Measurements from ENCODE around the gene UTS2.

The UTS2 gene

GRCh38 chr1:7852804-7853683 lies at the start of gene UTS2:
UTS2 (minus strand) TSS chr1:7853065; CDS start chr1:7853003, 62 bp downstream.
- DNase-seq (ENCODE audit: low read depth): no peak

- no peak for DNase-seq (ENCODE audit: low read depth)
Measured at GRCh38 chr1:7899741-7900140, 46.9 kb upstream of the UTS2 start.

- no peak for DNase-seq (ENCODE audit: low read depth)
Measured at GRCh38 chr1:7898962-7899361, 46.1 kb upstream of the UTS2 start.

- DNase-seq (ENCODE audit: low read depth): no peak
Measured at GRCh38 chr1:7896994-7897393, 44.1 kb upstream of the UTS2 start.

GRCh38 chr1:7893529-7894180 lies 40.8 kb upstream of the UTS2 start:
- DNase-seq (ENCODE audit: low read depth): no peak

- no peak for DNase-seq (ENCODE audit: low read depth)
Measured at GRCh38 chr1:7891804-7892203, 38.9 kb upstream of the UTS2 start.

GRCh38 chr1:7890853-7891252 lies 38.0 kb upstream of the UTS2 start:
- no peak for DNase-seq (ENCODE audit: low read depth)

GRCh38 chr1:7888248-7889081 lies 35.6 kb upstream of the UTS2 start:
- no peak for DNase-seq (ENCODE audit: low read depth)

GRCh38 chr1:7886405-7886745 lies 33.5 kb upstream of the UTS2 start:
- DNase-seq (ENCODE audit: low read depth): no peak

GRCh38 chr1:7885513-7886404 lies 32.9 kb upstream of the UTS2 start:
- DNase-seq (ENCODE audit: low read depth): no peak

GRCh38 chr1:7884757-7885156 lies 31.9 kb upstream of the UTS2 start:
- no peak for DNase-seq (ENCODE audit: low read depth)

GRCh38 chr1:7879228-7879627 lies 26.4 kb upstream of the UTS2 start:
- DNase-seq (ENCODE audit: low read depth): no peak

- no peak for DNase-seq (ENCODE audit: low read depth)
Measured at GRCh38 chr1:7878027-7878426, 25.2 kb upstream of the UTS2 start.

GRCh38 chr1:7873801-7874795 lies 21.2 kb upstream of the UTS2 start:
- no peak for DNase-seq (ENCODE audit: low read depth)

GRCh38 chr1:7871136-7871535 lies 18.3 kb upstream of the UTS2 start:
- DNase-seq (ENCODE audit: low read depth): no peak

- no peak for DNase-seq (ENCODE audit: low read depth)
Measured at GRCh38 chr1:7869136-7869920, 16.5 kb upstream of the UTS2 start.

GRCh38 chr1:7868070-7868780 lies 15.4 kb upstream of the UTS2 start:
- DNase-seq (ENCODE audit: low read depth): no peak

- DNase-seq (ENCODE audit: low read depth): no peak
Measured at GRCh38 chr1:7865978-7866377, 13.1 kb upstream of the UTS2 start.

GRCh38 chr1:7863756-7864328 lies 11.0 kb upstream of the UTS2 start:
- DNase-seq (ENCODE audit: low read depth): no peak
